GM18499 (cell line): Measurements from ENCODE around the gene CMTM1.

Experiments
- ATAC-seq: cut with Tn5 transposase; IDR thresholded peaks from one replicate; pipeline ENCODE4 v1.9.1; 2021; ENCODE audit warnings: moderate number of reproducible peaks; ENCODE audit not compliant: insufficient read depth, unreplicated experiment

Gene CMTM1, protein sequence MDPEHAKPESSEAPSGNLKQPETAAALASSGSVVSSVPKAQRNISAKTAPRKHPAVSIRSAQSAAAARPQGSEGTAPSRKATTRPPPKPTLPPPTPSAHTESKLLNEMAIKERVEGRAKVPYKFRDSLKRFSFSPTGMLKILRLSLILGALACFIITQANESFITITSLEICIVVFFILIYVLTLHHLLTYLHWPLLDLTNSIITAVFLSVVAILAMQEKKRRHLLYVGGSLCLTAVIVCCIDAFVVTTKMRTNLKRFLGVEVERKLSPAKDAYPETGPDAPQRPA

DNA sequence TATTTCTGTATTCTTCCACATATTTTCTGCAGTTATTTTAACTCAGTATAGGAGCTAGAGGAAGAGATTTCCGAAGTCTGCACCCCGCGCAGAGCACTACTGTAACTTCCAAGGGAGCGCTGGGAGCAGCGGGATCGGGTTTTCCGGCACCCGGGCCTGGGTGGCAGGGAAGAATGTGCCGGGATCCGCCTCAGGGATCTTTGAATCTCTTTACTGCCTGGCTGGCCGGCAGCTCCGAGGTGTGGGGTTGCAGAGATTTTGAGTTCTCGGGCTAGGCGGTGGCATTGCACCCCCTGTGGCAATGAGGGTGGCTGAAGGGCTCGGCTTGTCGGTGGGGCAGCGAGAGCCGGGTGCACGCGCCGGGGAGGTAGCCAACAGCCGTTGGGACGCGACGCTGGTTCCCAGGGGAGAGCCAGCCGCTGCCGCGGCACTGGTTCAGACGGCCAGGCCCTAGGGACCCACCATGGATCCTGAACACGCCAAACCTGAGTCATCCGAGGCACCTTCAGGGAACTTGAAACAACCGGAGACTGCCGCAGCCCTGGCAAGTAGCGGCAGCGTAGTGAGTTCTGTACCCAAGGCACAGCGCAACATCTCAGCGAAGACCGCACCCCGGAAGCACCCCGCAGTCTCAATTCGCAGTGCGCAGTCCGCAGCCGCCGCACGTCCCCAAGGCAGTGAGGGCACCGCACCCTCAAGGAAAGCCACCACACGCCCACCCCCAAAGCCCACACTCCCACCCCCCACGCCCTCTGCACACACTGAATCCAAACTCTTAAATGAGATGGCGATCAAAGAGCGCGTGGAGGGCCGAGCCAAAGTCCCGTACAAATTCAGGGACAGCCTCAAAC is at the start of gene CMTM1:
CMTM1 (plus strand) TSS at position 389 of the 851 bp plus-strand sequence; CDS start at position 464, 75 bp downstream.
- no peak for ATAC-seq

DNA sequence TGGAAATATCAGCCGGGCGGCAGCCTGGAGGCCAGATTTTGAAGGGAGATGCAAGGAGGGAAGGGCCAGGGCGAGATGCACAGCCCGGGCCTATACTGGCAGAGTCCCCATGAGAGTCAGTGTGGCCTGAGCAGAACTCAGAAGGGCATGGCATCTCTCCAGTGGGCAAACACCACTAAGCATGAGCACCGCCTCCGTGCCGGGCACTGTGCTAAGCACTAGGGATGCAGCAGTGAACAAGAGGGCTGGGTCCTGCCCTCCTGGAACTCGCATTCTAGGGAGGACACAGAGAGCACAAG is 49.8 kb upstream of the CMTM1 start:
- peak; percentile 2 for ATAC-seq

DNA sequence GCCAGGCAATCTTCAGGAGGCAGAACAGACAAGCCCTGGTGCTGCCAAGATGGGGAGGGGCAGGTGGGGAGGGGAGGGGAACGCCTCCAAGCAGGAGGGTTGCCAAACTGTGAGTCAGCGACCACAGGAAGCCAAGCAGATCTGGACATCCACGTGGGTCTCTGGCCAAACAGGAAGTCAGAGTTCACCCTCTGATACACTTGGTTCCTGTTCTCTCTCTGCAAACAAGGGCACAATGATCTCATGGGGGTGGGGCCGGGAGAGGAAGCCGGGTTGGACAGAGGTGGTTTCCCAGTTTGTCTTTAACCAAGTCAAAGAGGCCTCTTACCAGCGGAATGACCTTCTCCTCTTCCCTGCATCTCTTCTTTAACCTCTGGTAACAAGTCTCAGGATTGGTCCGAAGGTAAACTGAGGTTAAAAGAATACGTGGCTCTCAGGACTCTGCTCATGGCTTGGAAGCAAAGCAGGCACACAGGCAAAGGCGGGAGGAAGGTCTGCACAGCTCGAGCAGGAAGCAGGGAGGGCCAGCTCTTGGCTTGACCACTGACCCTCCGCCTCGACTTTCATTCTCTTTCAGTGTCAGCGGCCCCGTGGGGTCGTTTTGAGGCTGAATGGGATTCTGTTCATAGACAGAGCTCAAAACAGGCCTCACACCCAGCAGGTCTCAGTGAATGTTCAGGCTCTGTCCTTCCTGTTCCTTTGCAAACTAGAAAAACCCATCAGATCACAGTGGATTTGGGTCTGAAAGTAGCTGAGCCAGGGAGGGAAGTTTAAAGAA is 49.2 kb upstream of the CMTM1 start:
- ATAC-seq, result peak; percentile 97

DNA sequence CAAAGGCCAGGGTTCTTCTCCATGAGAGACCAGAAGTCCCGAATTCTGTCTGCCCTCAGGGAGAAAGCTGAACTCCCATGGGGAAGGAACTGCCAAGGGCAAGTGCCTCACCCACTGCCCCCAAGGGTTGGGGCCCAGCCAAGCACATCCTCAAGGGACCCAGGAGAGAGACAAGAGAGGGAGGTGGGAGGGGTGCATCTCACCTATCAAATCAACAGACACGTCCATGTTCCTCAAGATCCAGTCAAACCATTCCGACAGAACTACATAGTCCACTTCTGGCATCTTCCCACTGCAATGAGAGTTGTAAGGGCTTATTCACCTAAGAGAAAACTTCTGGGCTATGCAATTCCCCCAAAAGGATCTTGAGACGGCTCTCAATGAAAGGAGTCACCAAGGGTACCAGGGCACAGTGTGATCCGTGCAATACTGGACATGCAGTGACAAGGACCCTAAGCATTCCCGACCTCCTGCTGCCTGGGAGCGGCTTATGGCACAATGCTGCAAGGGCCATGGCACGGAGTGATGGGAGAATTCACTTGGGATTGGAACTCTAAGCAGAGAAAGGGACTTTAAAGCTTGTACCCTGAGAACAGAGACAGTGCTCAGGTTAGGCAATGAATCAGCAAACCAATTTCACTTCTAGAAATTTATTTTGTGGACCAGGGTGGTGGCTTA is 48.5 kb upstream of the CMTM1 start:
- no peak for ATAC-seq

DNA sequence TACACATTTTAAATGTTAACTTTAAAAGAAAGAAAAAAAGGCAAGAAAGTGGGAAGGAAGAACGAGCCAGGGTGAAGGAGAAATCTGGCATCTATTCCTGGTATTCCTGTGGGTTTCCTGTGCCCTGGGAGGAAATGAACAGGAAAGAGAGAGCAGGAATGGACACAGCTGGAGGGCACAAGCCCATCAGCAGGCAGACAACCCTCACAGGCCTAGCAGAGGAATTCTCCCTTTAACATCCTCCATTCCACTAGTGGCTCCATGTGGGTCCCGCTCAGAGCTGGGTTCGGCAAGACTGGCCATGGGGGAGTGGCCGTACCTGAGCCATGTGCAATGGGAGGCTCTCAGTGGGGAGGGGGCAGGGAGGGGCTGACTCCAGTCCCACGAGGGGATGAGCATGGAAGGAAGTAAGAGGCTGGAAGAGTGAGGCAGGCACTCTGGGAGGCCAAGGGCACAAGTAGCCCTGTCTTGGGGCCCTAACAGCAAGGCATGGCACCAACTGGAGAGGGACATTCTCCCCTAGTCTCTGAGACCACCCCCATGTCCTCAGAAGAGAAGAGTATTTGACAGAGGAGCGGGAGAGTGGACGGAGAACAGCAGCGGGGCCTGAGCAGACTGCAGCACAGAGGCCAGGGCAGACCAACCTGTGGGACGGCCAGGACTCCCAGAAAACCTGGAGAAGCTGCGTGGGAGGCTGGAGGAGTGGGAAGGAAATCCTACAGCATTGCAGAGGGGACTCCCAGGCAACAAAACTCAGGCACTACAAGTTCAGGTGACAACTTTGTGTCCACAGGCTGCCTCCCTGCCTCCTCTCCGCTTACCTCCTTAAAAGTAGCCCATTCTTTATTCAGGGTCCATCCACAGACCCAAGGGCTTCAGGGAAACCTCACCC is 46.5 kb upstream of the CMTM1 start:
- ATAC-seq, result no peak

DNA sequence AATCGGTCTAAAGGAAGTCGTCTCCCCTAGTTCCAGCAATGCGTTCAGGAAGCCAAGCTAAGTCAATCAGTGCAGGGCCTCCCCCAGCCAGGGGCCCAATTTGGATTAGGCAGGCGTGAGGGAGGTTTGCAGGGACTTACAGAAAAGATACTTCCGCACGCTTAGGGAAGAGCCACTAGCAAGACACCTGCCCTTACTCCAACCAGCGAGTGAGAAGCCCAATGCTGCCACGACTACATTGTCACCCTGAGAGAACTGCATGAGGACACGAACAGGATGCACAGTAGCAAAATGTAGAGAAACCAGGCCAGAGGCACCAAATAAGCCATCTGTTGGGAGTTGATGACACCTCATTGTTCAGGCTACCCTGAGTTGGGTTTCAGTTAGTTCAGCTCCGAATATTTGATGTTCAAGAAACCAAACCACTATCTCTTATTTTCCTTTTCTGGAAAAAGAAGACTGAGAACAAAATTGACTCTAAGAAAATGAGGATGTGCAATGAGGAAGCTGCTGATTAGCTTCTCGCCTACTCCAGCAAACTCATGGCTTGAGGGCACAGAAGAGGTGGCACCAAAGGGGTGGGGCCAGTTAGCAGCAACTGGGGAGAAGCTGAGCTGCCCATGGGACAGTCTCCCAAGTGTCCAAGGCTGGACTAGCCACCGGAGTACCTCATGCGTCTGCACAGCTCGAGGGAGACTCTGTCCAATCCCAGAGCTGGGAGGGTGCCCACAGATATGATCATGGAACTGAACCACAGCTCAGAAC is 45.7 kb upstream of the CMTM1 start:
- no peak for ATAC-seq

DNA sequence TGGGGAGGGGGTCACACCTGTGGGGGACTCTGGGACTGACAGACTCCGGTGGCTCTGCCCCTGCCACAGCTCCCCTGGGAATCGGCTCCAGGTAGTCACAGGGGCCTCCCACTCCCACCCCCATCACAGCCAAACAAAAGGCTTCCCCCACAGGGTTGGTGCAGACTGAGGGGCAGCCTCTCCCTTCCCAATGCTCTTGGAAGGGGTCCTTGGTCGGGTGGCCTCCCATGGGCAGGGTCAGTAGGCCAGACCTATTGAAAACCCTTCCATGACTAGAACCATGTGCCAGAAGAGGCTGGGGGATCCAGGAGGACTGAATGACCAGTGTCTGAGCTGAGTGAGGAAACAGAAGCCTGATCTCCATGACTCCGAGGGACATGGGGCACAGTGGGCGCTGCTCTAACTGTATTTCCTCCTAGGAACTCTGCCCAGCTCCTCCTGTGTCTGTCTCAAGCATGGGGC is 45.0 kb upstream of the CMTM1 start:
- no peak for ATAC-seq

DNA sequence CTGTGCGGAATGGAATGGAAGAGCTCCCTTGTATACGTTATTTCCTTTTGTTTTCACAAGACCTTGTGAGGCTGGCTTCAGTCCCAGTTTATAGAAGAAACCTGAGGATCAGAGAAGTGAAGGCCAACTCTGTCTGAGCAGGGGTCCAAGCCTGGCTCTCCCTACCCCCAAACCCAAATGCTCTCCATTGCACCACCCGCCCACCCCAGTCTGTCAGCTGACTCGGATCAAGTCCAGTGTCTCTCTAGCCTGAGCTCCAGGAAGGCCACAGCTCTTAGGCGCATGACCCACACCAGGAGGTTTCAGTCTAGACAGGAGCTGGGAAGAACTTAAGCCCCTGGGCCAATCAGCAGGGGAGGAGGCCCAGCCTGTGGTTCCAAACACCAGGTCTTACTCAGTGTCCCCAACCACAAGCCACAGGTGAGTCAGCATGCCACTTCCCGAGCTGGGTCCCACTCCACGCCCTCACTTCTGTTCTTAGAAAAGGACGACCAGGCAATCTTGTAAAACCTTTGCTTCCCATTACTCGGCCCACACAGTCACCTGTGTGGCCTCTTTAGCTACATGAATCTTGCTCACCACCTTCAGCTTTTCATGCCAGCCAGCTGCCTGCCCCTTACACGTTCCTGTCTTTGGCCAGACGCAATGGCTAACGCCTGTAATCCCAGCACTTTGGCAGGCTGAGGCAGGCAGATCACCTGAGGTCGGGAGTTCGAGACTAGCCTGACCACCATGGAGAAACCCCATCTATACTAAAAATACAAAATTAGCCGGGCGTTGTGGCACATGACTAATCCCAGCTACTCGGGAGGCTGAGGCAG is 44.1 kb upstream of the CMTM1 start:
- ATAC-seq, result peak; percentile 57

DNA sequence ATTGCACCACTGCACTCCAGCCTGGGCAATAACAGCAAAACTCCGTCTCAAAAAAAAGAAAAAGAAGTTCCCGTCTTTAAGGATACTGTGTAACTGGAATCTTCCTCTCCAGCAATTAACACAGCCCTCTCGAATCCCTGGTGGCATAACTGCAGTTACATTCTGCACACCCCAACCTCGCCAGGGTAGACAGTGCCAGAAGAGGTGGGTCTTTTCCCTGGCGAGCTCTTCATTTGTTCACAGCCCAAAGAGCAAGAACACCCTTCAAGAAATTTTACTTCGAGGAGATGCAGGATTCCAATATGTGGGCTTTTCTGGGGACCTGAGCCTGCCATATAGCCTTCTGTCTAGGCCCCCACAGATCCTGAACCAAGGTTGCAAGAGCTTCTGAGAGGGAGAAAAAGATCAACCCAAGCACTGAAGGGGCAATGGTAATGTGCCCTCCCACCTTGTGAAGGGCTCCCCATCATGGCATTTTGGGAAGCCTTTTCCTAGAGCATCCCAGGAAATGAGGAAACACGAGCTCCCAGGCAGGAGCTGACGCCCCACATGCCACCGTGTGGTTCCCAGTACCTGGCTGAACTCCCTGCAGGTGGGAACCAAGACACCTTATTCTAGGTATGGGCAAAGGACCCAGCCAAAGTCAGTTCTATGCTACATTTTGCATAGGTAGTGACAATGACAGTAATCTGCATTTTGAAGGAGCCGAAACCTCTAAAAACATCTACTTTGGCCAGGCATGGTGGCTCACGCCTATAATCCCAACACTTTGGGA is 43.2 kb upstream of the CMTM1 start:
- ATAC-seq, result no peak

DNA sequence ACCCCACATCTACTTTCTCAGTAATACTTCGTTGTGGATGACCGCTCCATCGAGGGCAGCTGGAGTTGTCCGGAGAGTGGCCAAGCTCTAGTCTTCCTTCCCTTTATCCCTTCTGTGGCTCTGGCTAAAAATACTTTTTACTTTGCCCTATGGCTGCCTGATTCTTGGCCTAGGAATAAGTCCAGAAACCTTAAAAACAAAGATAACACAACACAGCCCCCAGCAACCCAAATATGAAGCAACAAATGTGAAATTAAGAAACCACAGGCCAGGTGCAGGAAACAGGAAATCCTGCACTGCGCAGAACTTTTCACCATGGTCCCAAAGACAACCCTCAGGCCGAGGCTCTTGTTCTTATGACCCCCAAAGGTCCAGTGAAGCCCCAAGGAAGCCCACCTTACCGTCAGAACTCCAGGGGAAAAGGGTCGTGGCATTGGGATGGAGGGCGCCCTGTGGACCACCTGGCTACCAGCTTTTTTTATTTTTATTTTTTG is 42.3 kb upstream of the CMTM1 start:
- ATAC-seq, result no peak

DNA sequence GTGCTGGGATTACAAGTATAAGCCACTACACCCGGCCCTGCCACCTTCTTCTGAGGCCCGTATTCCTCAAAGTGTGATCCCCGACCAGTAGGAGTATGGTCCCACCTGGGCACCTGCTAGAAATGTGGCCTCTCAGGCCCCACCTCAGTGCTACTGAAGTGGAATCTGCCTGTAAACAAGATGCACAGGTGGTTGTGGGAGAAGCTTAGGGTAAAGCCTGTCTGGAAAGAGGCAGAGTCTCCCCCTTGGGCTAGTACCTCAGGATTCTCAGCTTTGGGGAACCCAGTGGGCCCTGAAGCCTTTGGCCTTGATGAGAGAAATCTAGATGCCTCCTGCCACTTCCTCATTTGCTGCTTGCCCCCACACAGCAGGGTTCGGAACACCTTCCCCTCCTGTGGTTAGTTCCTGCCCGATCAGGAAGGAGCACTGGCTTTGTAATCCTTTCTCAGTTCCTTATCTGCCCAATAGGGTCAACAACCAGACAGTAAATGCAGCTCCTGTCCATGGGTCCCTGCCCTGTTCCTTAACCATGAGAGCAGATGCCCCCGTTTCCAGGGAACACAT is 41.6 kb upstream of the CMTM1 start:
- peak; percentile 57 for ATAC-seq

DNA sequence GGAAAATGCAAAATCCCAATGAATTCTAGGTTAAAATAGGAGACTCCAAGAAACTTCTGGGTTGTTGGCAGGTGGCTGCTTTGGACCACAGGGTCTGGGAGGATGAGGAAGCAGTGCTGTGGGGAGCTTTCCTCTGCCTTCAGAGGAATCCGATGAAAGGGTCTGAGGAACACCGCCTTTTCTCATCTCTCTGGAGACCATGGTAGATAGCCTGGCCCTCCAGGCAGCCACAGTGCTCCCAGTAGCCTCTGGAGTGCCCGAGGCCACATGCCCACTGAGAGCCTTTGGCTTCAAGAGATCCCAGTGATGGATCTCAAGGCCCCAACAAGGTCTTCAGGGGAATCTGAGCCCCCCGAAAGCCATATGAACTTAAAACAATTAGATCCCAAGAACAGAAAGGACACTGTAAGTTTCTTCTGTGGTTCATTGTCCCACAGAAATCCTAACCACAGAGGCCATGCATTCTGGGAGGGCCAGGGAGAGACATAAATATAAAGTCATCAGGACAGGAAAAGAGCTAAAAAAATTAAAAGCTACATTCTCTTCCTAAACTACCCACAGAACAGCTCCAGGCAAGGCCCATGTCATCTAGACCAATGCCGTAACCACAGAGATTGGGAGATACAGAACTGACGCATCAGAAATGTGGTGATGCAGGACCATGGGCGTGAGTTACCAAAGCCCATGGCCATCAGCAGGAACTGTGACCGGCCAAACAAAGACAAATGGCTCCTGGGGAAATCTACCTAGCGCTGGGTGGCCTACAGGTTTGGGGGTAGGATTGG is 40.7 kb upstream of the CMTM1 start:
- ATAC-seq, result no peak

DNA sequence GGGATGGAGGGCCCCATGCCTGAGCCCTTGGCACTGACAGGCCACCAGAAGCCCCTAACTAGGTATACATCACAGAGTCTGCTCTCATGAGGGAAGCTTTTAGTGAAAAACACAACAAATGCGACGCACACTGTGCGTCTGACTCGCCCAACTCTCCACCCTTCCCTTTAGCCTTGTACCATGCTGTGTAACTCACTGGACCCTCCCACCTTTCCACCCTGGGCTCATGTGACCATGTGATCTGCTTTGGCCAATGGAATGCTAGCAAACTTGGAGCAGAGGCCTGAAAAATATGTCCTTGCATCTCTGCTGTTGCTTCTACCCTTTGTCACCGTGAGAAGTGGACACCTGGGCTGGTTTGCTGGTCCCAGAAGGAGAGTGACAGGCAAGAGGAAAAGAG is 37.9 kb upstream of the CMTM1 start:
- ATAC-seq, result no peak

DNA sequence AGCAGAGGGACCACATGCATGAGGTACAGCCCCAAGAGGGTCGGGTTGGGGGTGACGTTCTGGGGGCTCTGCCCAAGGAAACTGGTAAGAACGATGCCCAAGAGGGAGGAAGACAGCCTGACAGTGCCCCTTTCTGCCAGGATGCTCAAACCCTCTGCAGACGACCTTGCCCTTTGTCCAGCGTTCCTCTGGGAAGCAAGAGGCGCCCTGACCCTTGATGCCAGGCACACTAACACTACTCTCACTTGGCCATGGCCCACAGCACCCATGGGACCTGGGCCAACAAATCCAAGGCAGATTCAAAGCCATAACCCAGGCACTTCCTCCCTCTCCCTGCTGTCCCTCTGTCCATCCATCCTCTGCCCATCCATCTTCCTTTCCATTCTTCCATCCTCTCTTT is 36.8 kb upstream of the CMTM1 start:
- no peak for ATAC-seq

DNA sequence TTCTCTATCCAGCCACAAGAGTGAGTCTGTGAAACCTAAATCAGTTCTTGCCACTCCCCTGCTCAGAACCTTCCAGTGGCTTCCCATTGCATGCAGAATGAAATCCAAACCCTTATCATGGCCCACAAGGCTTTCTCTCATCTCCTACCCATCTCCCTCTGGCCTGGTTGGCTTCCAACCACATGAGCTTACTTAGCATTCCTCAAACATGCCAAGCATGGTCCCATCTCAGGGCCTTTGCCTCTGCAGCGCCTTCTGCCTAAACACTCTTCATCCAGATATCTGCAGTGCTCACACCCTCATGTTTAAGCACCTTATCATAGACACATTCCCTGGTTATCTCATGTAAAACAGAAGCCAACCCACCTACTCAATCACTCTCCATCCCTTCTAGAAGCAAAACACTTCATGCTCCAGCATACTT is 31.9 kb upstream of the CMTM1 start:
- ATAC-seq, result no peak

DNA sequence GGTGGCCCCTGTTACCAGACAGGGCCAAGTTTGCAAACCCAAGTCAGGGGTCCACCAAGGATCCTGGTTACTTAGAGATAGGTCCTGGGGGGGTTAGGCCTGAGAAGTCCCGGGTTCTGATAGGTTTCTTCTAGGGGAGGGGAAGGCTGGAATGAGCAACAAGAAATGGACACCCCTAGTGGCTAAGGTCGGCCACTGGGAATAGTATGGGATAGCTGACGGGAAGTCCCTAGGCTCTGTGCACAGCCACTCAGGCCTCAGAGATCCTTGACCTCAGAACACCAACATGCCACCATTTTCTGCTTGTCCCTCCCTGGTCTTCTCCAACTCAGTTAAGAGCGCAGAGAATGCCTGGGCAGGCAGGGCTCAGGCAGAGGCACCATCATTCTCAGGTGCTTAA is 29.7 kb upstream of the CMTM1 start:
- no peak for ATAC-seq
